HG03354 (cell line): ENCODE measurements around the gene GLRB.
"Not testable (repeated sequence)": the region's sequence is repeated elsewhere in the genome, so short reads cannot be mapped to it uniquely, and the experiment has no call there.

Source experiments
- ATAC-seq: cut with Tn5 transposase; IDR thresholded peaks from one replicate; pipeline ENCODE4 v1.9.1; 2021; ENCODE audit warnings: mild to moderate bottlenecking; ENCODE audit not compliant: unreplicated experiment, poor library complexity, severe bottlenecking

The GLRB gene

GRCh38 chr4:157121401-157121800 is 45.5 kb downstream of the GLRB start:
- no peak for ATAC-seq

GRCh38 chr4:157127571-157127970 is 51.6 kb downstream of the GLRB start:
- ATAC-seq: no peak

- ATAC-seq: no peak
Measured at GRCh38 chr4:157128395-157128794, 52.4 kb downstream of the GLRB start.

GRCh38 chr4:157141976-157142375 is 66.0 kb downstream of the GLRB start:
- no peak for ATAC-seq

GRCh38 chr4:157143369-157143768 is 67.4 kb downstream of the GLRB start:
- ATAC-seq: no peak

- no peak for ATAC-seq
Measured at GRCh38 chr4:157151711-157152110, 75.8 kb downstream of the GLRB start.

GRCh38 chr4:157165935-157166610 is 90.1 kb downstream of the GLRB start:
- ATAC-seq: no peak

GRCh38 chr4:157170321-157170720 is 94.4 kb downstream of the GLRB start:
- no peak for ATAC-seq

GRCh38 chr4:157172011-157172410 is 96.1 kb downstream of the GLRB start:
- ATAC-seq: no peak

GRCh38 chr4:157180268-157180667 is 104.3 kb downstream of the GLRB start:
- not testable (repeated sequence) for ATAC-seq

GRCh38 chr4:157184300-157184699 is 108.3 kb downstream of the GLRB start:
- ATAC-seq: no peak

- ATAC-seq: no peak
Measured at GRCh38 chr4:157185363-157185762, 109.4 kb downstream of the GLRB start.

- no peak for ATAC-seq
Measured at GRCh38 chr4:157195374-157195773, 119.4 kb downstream of the GLRB start.

- ATAC-seq: no peak
Measured at GRCh38 chr4:157196046-157196445, 120.1 kb downstream of the GLRB start.

GRCh38 chr4:157204634-157205244 is 128.8 kb downstream of the GLRB start:
- ATAC-seq: peak; percentile 74

- no peak for ATAC-seq
Measured at GRCh38 chr4:157217708-157218107, 141.8 kb downstream of the GLRB start.

GRCh38 chr4:157219711-157220370 is 143.9 kb downstream of the GLRB start:
- no peak for ATAC-seq

GRCh38 chr4:157220371-157220881 is 144.5 kb downstream of the GLRB start, which contains the start of gene GRIA2:
Gene GRIA2, plus strand, starts transcription at chr4:157220728. Its CDS starts 315 bp downstream, at chr4:157221043.
- no peak for ATAC-seq

- ATAC-seq: no peak
Measured at GRCh38 chr4:157221426-157221894, 145.5 kb downstream of the GLRB start.
